H9 (cell line): ENCODE results near the gene RARB. TPM values are rescaled to one million over a fixed set of nuclear protein-coding genes. Genes with fewer than 3 reads are reported as not detected.

Source experiments
- DNase-seq: peaks from one replicate; pipeline ENCODE4 v3.0.0-alpha.2; 2017
- H2AFZ ChIP-seq: one replicate; pipeline ENCODE4 v1.6.1; 2013; ENCODE audit warnings: mild to moderate bottlenecking, low read length, control low read depth, moderate library complexity
- H2AK5ac ChIP-seq: 2 replicates; pipeline ENCODE4 v1.6.1; 2013; ENCODE audit warnings: low read length, control low read depth, mixed read lengths; ENCODE audit not compliant: insufficient read length
- H2BK120ac ChIP-seq: one replicate; pipeline ENCODE4 v1.6.1; 2013; ENCODE audit warnings: low read depth, mild to moderate bottlenecking, low read length, control low read depth, inconsistent platforms; ENCODE audit not compliant: poor library complexity, severe bottlenecking
- H2BK12ac ChIP-seq: 2 replicates; pipeline ENCODE4 v1.6.1; 2013; ENCODE audit warnings: low read length, control low read depth, mixed read lengths, low read depth; ENCODE audit not compliant: insufficient read length
- H2BK15ac ChIP-seq: 2 replicates; pipeline ENCODE4 v1.6.1; 2013; ENCODE audit warnings: low read depth, low read length, control low read depth
- H2BK20ac ChIP-seq: one replicate; pipeline ENCODE4 v1.6.1; 2013; ENCODE audit warnings: low read depth, mild to moderate bottlenecking, low read length, control low read depth, inconsistent platforms; ENCODE audit not compliant: poor library complexity, severe bottlenecking
- H2BK5ac ChIP-seq: 2 replicates; pipeline ENCODE4 v1.6.1; 2013; ENCODE audit warnings: low read length, control low read depth, mixed read lengths; ENCODE audit not compliant: insufficient read length
- H3K14ac ChIP-seq: 2 replicates; pipeline ENCODE4 v1.6.1; 2013; ENCODE audit warnings: low read length, control low read depth; ENCODE audit not compliant: insufficient read depth
- H3K18ac ChIP-seq: 2 replicates; pipeline ENCODE4 v1.6.1; 2013; ENCODE audit warnings: low read depth, mild to moderate bottlenecking, mixed read lengths, low read length, control low read depth; ENCODE audit not compliant: insufficient read length
- H3K23ac ChIP-seq: 2 replicates; pipeline ENCODE4 v1.6.1; 2013; ENCODE audit warnings: low read length, control low read depth, mixed read lengths, low read depth; ENCODE audit not compliant: insufficient read length
- H3K23me2 ChIP-seq: 2 replicates; pipeline ENCODE4 v1.6.1; 2013; ENCODE audit warnings: low read depth, mild to moderate bottlenecking, mixed read lengths, low read length, control low read depth; ENCODE audit not compliant: insufficient read length, poor library complexity, severe bottlenecking
- H3K27ac ChIP-seq: 2 replicates; pipeline ENCODE4 v1.5.1; 2013; ENCODE audit warnings: low read length, control low read depth, mixed read lengths, low read depth; ENCODE audit not compliant: insufficient read length
- H3K27me3 ChIP-seq: 2 replicates; pipeline ENCODE4 v1.6.1; 2013; ENCODE audit warnings: low read length, control low read depth, inconsistent platforms; ENCODE audit not compliant: insufficient read depth
- H3K4ac ChIP-seq: 2 replicates; pipeline ENCODE4 v1.6.1; 2013; ENCODE audit warnings: low read depth, mild to moderate bottlenecking, control low read depth, inconsistent platforms, low read length, moderate library complexity
- H3K4me1 ChIP-seq: 2 replicates; pipeline ENCODE4 v1.6.1; 2013; ENCODE audit warnings: low read length, control low read depth, inconsistent platforms; ENCODE audit not compliant: insufficient read depth
- H3K4me2 ChIP-seq: 2 replicates; pipeline ENCODE4 v1.6.1; 2013; ENCODE audit warnings: low read length, control low read depth, mixed read lengths; ENCODE audit not compliant: insufficient read length, insufficient read depth
- H3K56ac ChIP-seq: 2 replicates; pipeline ENCODE4 v1.6.1; 2013; ENCODE audit warnings: low read depth, mild to moderate bottlenecking, mixed read lengths, low read length, control low read depth; ENCODE audit not compliant: insufficient read length
- H3K79me1 ChIP-seq: 2 replicates; pipeline ENCODE4 v1.6.1; 2013; ENCODE audit warnings: low read depth, mild to moderate bottlenecking, moderate library complexity, low read length, control low read depth, inconsistent platforms; ENCODE audit not compliant: insufficient read depth, poor library complexity, severe bottlenecking
- H3K79me2 ChIP-seq: 2 replicates; pipeline ENCODE4 v1.6.1; 2013; ENCODE audit warnings: low read length, control low read depth, inconsistent platforms; ENCODE audit not compliant: insufficient read depth
- H3K9ac ChIP-seq: 2 replicates; pipeline ENCODE4 v1.6.1; 2013; ENCODE audit warnings: low read length, control low read depth, mixed read lengths; ENCODE audit not compliant: insufficient read length; ENCODE audit errors: extremely low read depth
- H3K9me3 ChIP-seq: one replicate; pipeline ENCODE4 v1.6.1; 2013; ENCODE audit warnings: low read depth, low read length, inconsistent platforms; ENCODE audit not compliant: control insufficient read depth
- H3T11ph ChIP-seq: one replicate; pipeline ENCODE4 v1.6.1; 2013; ENCODE audit warnings: mild to moderate bottlenecking, low read length, control low read depth, inconsistent platforms
- H4K20me1 ChIP-seq: one replicate; pipeline ENCODE4 v1.6.1; 2013; ENCODE audit not compliant: control insufficient read depth, insufficient read length, insufficient read depth
- H4K5ac ChIP-seq: 2 replicates; pipeline ENCODE4 v1.6.1; 2013; ENCODE audit warnings: low read depth, mild to moderate bottlenecking, mixed read lengths, low read length, control low read depth; ENCODE audit not compliant: insufficient read length
- H4K8ac ChIP-seq: replicated peaks from 2 replicates; pipeline ENCODE4 v1.6.1; 2013; ENCODE audit warnings: low read length, control low read depth, mixed read lengths, low read depth; ENCODE audit not compliant: insufficient read length
- H4K91ac ChIP-seq: 2 replicates; pipeline ENCODE4 v1.6.1; 2013; ENCODE audit warnings: low read depth, mild to moderate bottlenecking, moderate library complexity, mixed read lengths, low read length, control low read depth; ENCODE audit not compliant: insufficient read length
- H3K27ac Mint-ChIP-seq, 3 experiments: 2 replicates in 2 of 3; 3 replicates in 1 of 3; pipeline ENCODE4 v1.8.0; 2020 to 2021; ENCODE audit warnings: mixed read lengths in 3 of 3, mild to moderate bottlenecking in 1 of 3, moderate library complexity in 1 of 3
- H3K27me3 Mint-ChIP-seq: 2 replicates; pipeline ENCODE4 v1.8.0; 2021; ENCODE audit warnings: low read depth, mild to moderate bottlenecking, moderate library complexity, mixed read lengths
- H3K36me3 Mint-ChIP-seq, 3 experiments: 2 replicates in 2 of 3; 3 replicates in 1 of 3; pipeline ENCODE4 v1.8.0; 2020 to 2021; ENCODE audit warnings: low read depth in 3 of 3, mixed read lengths in 3 of 3; ENCODE audit not compliant: insufficient read depth in 1 of 3
- H3K4me1 Mint-ChIP-seq, 2 experiments: 2 replicates each; pipeline ENCODE4 v1.8.0; 2020; ENCODE audit warnings: mixed read lengths in 2 of 2
- H3K4me3 Mint-ChIP-seq, 2 experiments: 2 replicates in 1 of 2; 3 replicates in 1 of 2; pipeline ENCODE4 v1.8.0; 2020 to 2021; ENCODE audit warnings: mild to moderate bottlenecking in 2 of 2, mixed read lengths in 2 of 2, moderate library complexity in 1 of 2
- H3K9me3 Mint-ChIP-seq, 2 experiments: 2 replicates in 1 of 2; 3 replicates in 1 of 2; pipeline ENCODE4 v1.8.0; 2020; ENCODE audit warnings: mild to moderate bottlenecking in 2 of 2, mixed read lengths in 2 of 2, moderate library complexity in 1 of 2
- CTCF ChIP-seq: fragments of 200-600 bp; sonication (generic); conservative IDR thresholded peaks from 3 replicates; pipeline ENCODE4 v1.8.0; 2021; ENCODE audit warnings: antibody characterized with exemption, mild to moderate bottlenecking
- WGBS: extraction: QIAGEN DNeasy Blood & Tissue Kit; methylation state at CpG from one replicate; pipeline ENCODE4 v1.1.7; 2013; ENCODE audit warnings: missing lambda C conversion rate, low lambda C conversion rate, mixed read lengths; ENCODE audit not compliant: insufficient read length; ENCODE audit errors: extremely low coverage; 5-methylcytosine and 5-hydroxymethylcytosine counted together
- total RNA-seq: library from RNA; stranded (reverse); gene quantifications from 2 replicates; pipeline ENCODE4 v1.2.1, GENCODE V29; 2021

RARB gene
- total RNA-seq, 1 experiment from 2014 or later: 0.22 TPM

- no peak overlapping the region for H3K27ac ChIP-seq
- H3K4me1 ChIP-seq: peaks cover 15% of the 10 kb centered on the region; the same call in 1 of the 2 replicates
- H3K9me3 Mint-ChIP-seq: no peaks in the 10 kb centered on the region
- no peak overlapping the region for H3K9ac ChIP-seq
- no peak overlapping the region for H2BK15ac ChIP-seq
- no peak overlapping the region for H3K56ac ChIP-seq
- no peak overlapping the region for H2AFZ ChIP-seq
- H3K18ac ChIP-seq: no peak overlapping the region
- H3K27me3 Mint-ChIP-seq: no peaks in the 10 kb centered on the region
- no peak overlapping the region for H4K5ac ChIP-seq
- no peak overlapping the region for H3K14ac ChIP-seq
- H3K79me2 ChIP-seq: no peaks in the 10 kb centered on the region
- no peak for TF ChIP-seq CTCF
- no peak overlapping the region for H3K27ac Mint-ChIP-seq
- H3K4ac ChIP-seq: no peak overlapping the region
- no peak for DNase-seq
- H3K27me3 ChIP-seq: no peaks in the 10 kb centered on the region
- no peak overlapping the region for H2BK5ac ChIP-seq
- no CpG with 5 or more reads among the region's 2 CpGs for WGBS
- no peak overlapping the region for H2BK12ac ChIP-seq
- no peaks in the 10 kb centered on the region for H3K79me1 ChIP-seq
- H3K4me2 ChIP-seq: no peak overlapping the region
- H2AK5ac ChIP-seq: no peak overlapping the region
- H3T11ph ChIP-seq: no peak overlapping the region
- H4K91ac ChIP-seq: no peak overlapping the region
- H3K23ac ChIP-seq: no peak overlapping the region
- H4K20me1 ChIP-seq: no peaks in the 10 kb centered on the region
- H3K23me2 ChIP-seq: no peaks in the 10 kb centered on the region
- H2BK120ac ChIP-seq: no peak overlapping the region
- H2BK20ac ChIP-seq: no peak overlapping the region
- H3K36me3 Mint-ChIP-seq: no peaks in the 10 kb centered on the region
- H3K9me3 ChIP-seq: no peaks in the 10 kb centered on the region
- H3K4me1 Mint-ChIP-seq: peaks cover 39 to 48% of the 10 kb centered on the region in 2 experiments
- no peak overlapping the region for H3K4me3 Mint-ChIP-seq
- H4K8ac ChIP-seq: no peak overlapping the region
Measured at GRCh38 chr3:25452740-25453139, 24.7 kb downstream of the RARB start.
